T-cell (primary cell): ENCODE data around the gene C1orf159. TPM values are rescaled to one million over a fixed set of nuclear protein-coding genes. Genes with fewer than 3 reads are reported as not detected.
"Not testable (repeated sequence)": the region's sequence is repeated elsewhere in the genome, so short reads cannot be mapped to it uniquely, and the experiment has no call there.

ENCODE experiments used
- ATAC-seq, 4 experiments: fragments of 200-7000 bp in 3 of 4; fragments of 150-1000 bp in 1 of 4; cut with Tn5 transposase; replicated peaks in 1 of 4; 1 replicate in 3 of 4; 2 replicates in 1 of 4; pipeline ENCODE4 v1.10.0; 2021; ENCODE audit warnings: moderate library complexity in 3 of 4, mild to moderate bottlenecking in 2 of 4, moderate number of reproducible peaks in 1 of 4
- CTCF ChIA-PET, 2 donors: fragments of 300-600 bp; sonication (Branson Sonifier 250); formaldehyde crosslinking; loops; one replicate each; lab custom pipeline; 2022; ENCODE audit warnings: antibody characterized with exemption in 2 of 2; lab: Charles Lee
- POLR2A ChIA-PET, 2 donors: fragments of 300-600 bp; sonication (Branson Sonifier 250); formaldehyde crosslinking; loops; one replicate each; lab custom pipeline; 2022; ENCODE audit warnings: antibody characterized with exemption in 2 of 2; lab: Charles Lee
- DNase-seq, 35 experiments: peaks; one replicate each; pipeline versions ENCODE4 v3.0.0 to v3.0.0-alpha.2; 2013 to 2023
- H3K27ac ChIP-seq: one replicate; pipeline ENCODE4 v1.5.1; 2013; ENCODE audit warnings: low read length
- H3K27me3 ChIP-seq, 2 experiments: replicated peaks in 1 of 2; 1 replicate in 1 of 2; 2 replicates in 1 of 2; pipeline versions ENCODE4 v1.6.1 to v1.7.0; 2013; ENCODE audit warnings: low read length in 1 of 2, mixed read lengths in 1 of 2; ENCODE audit not compliant: control insufficient read depth in 2 of 2, insufficient read depth in 2 of 2; ENCODE audit errors: extremely low read depth in 1 of 2
- H3K36me3 ChIP-seq, 2 donors: 1 replicate in 1 of 2; 2 replicates in 1 of 2; pipeline versions ENCODE4 v1.6.1 to v1.7.0; 2013; ENCODE audit warnings: low read length in 1 of 2; ENCODE audit not compliant: control insufficient read depth in 2 of 2, insufficient read depth in 1 of 2; ENCODE audit errors: extremely low read depth in 1 of 2
- H3K4me1 ChIP-seq, 2 experiments: 1 replicate in 1 of 2; 2 replicates in 1 of 2; pipeline versions ENCODE4 v1.6.1 to v1.7.0; 2013; ENCODE audit warnings: low read length in 2 of 2, mixed read lengths in 1 of 2; ENCODE audit not compliant: insufficient read depth in 2 of 2, control insufficient read depth in 1 of 2; ENCODE audit errors: extremely low read depth in 1 of 2
- H3K4me3 ChIP-seq, 2 donors: 1 replicate in 1 of 2; 2 replicates in 1 of 2; pipeline versions ENCODE4 v1.5.1 to v1.7.0; 2013; ENCODE audit warnings: mild to moderate bottlenecking in 2 of 2, low read length in 1 of 2, moderate library complexity in 1 of 2; ENCODE audit not compliant: control insufficient read depth in 1 of 2; ENCODE audit errors: extremely low read depth in 1 of 2
- H3K9me3 ChIP-seq: 2 replicates; pipeline ENCODE4 v1.7.0; 2013
- H3K27ac Mint-ChIP-seq, 2 donors: one replicate each; pipeline ENCODE4 v1.8.0; 2020 to 2021; ENCODE audit warnings: mild to moderate bottlenecking in 2 of 2, mixed read lengths in 2 of 2
- H3K27me3 Mint-ChIP-seq, 2 donors: one replicate each; pipeline ENCODE4 v1.8.0; 2021 to 2022; ENCODE audit warnings: mixed read lengths in 2 of 2
- H3K36me3 Mint-ChIP-seq: one replicate; pipeline ENCODE4 v1.8.0; 2021; ENCODE audit warnings: mixed read lengths
- H3K4me1 Mint-ChIP-seq, 3 donors: one replicate each; pipeline ENCODE4 v1.8.0; 2020 to 2022; ENCODE audit warnings: mixed read lengths in 3 of 3, mild to moderate bottlenecking in 1 of 3
- H3K4me3 Mint-ChIP-seq, 3 donors: one replicate each; pipeline ENCODE4 v1.8.0; 2020 to 2022; ENCODE audit warnings: mild to moderate bottlenecking in 3 of 3, mixed read lengths in 3 of 3, moderate library complexity in 3 of 3
- H3K9me3 Mint-ChIP-seq, 3 donors: one replicate each; pipeline ENCODE4 v1.8.0; 2020 to 2022; ENCODE audit warnings: mixed read lengths in 3 of 3
- WGBS: methylation state at CpG from one replicate; pipeline ENCODE4 v1.1.5; 2013; ENCODE audit warnings: missing lambda C conversion rate; ENCODE audit not compliant: insufficient coverage; 5-methylcytosine and 5-hydroxymethylcytosine counted together
- total RNA-seq, 35 experiments: library from RNA in 6 of 35; stranded (reverse) in 6 of 35; fragments of 120-200 nt in 1 of 35; gene quantifications; one replicate each; pipeline versions ENCODE4 v1.2.1 to v1.2.4 and lab custom pipeline; 2013 to 2026

C1orf159 gene
- total RNA-seq, 5 donors from 2014 or later (not counting 1 experiment from before 2014, with no cell fraction given), result 20.4 to 37.7 (median 22.5) TPM

DNA sequence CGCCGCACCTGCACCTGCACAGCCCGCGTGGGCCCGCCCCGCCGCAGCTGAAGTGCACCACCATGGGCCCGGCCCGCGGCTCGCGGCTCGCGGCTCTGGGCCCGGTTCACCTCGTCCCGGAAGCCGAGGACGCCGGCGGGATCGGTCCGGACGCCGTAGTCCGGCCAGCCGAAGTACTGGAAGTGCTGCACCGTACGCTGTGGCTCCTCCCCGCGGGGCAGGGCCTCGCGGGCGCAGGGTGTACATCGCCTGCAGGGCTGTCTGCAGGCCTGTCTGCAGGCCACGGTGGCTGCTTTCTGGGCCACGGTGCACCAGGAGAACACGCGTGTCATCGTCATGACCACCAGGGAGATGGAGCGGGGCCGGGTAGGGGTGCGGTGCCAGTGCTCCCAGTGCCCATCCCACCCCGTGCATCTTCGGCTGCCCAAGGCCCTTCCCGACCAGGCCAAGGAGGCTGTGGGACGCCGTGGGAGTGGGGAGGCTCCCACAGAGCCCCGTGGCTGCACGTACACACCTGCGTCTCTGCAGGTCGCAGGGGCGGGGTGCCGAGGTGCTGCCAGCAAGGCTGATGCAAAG, 48.5 kb downstream of the C1orf159 start:
- Histone ChIP-seq H3K27me3 (peaks cover 0 to 45% of the 10 kb centered on the region in 2 experiments), H3K4me3 (no peak overlapping the region), H3K4me1 (peaks cover 2 to 34% of the 10 kb centered on the region in 2 experiments), H3K9me3 (no peaks in the 10 kb centered on the region), H3K36me3 (no peaks in the 10 kb centered on the region), H3K27ac (no peak overlapping the region)
- DNase-seq (no peak), ATAC-seq (no peak)
- Mint-ChIP-seq H3K9me3 (no peaks in the 10 kb centered on the region), H3K4me3 (peak overlapping the region in 2 of 3 donors; percentile 47 to 68), H3K36me3 (no peaks in the 10 kb centered on the region), H3K27me3 (peaks cover 0 to 7% of the 10 kb centered on the region in 2 donors), H3K27ac (no peak overlapping the region), H3K4me1 (peaks cover 0 to 24% (median 19%) of the 10 kb centered on the region in 3 donors)
- CTCF ChIA-PET, result no interaction called here
- 96% methylated on average over 52 of the region's 54 CpGs for WGBS
- POLR2A ChIA-PET, result no interaction called here

GRCh38 chr1:1066403-1067283, 49.2 kb downstream of the C1orf159 start:
- Mint-ChIP-seq H3K4me3 (peak overlapping the region in 2 of 3 donors; percentile 16 to 28), H3K27ac (no peak overlapping the region), H3K36me3 (no peaks in the 10 kb centered on the region), H3K27me3 (peaks cover 0 to 8% of the 10 kb centered on the region in 2 donors), H3K9me3 (no peaks in the 10 kb centered on the region), H3K4me1 (peaks cover 0 to 25% (median 19%) of the 10 kb centered on the region in 3 donors)
- peak in 1 of 35 experiments; percentile 32 for DNase-seq
- CTCF ChIA-PET, result interaction anchor here in 1 of 2 donors (0.6 kb wide), 1 partner anchor 350 kb away, joined by 4 read pairs; no protein-coding TSS in a partner anchor
- 50% methylated on average over 13 of the region's 27 CpGs for WGBS
- H3K27me3 ChIP-seq, result peaks cover 0 to 49% of the 10 kb centered on the region in 2 experiments
- no peak for ATAC-seq
- H3K4me3 ChIP-seq, result no peak overlapping the region
- H3K27ac ChIP-seq, result no peak overlapping the region
- H3K36me3 ChIP-seq, result no peaks in the 10 kb centered on the region
- H3K4me1 ChIP-seq, result peaks cover 2 to 37% of the 10 kb centered on the region in 2 experiments
- POLR2A ChIA-PET, result no interaction called here
- H3K9me3 ChIP-seq, result no peaks in the 10 kb centered on the region

DNA sequence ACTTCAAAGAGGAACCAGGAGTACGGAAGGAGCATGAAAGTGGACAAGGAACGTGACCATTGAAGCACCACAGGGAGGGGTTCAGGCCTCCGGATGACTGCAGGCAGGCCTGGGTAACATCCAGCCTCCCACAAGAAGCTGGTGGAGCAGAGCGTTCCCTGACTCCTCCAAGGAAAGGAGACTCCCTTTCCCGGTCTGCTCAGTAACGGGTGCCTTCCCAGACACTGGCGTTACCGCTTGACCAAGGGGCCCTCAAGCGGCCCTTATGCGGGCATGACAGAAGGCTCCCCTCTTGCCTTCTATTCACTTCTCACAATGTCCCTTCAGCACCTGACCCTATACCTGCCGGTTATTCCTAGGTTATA, 50.0 kb downstream of the C1orf159 start:
- Mint-ChIP-seq H3K27me3 (peaks cover 3 to 14% of the 10 kb centered on the region in 2 donors), H3K4me1 (peaks cover 0 to 28% (median 19%) of the 10 kb centered on the region in 3 donors)
- H3K4me3 Mint-ChIP-seq, DNase-seq, H3K4me3 ChIP-seq, H3K27ac ChIP-seq, H3K9me3 ChIP-seq, H3K36me3 Mint-ChIP-seq, H3K9me3 Mint-ChIP-seq, POLR2A ChIA-PET, H3K27ac Mint-ChIP-seq, H3K36me3 ChIP-seq, ATAC-seq: not testable (repeated sequence)
- WGBS, result 59% methylated on average over 5 of the region's 11 CpGs
- Histone ChIP-seq H3K4me1 (peaks cover 2 to 37% of the 10 kb centered on the region in 2 experiments), H3K27me3 (peaks cover 0 to 56% of the 10 kb centered on the region in 2 experiments)
- CTCF ChIA-PET, result interaction anchor here in 1 of 2 donors (0.6 kb wide), 1 partner anchor 351 kb away, joined by 4 read pairs; no protein-coding TSS in a partner anchor

- H3K27me3 Mint-ChIP-seq, result peaks cover 3 to 15% of the 10 kb centered on the region in 2 donors
- DNase-seq, result no peak
- peaks cover 0 to 28% (median 20%) of the 10 kb centered on the region in 3 donors for H3K4me1 Mint-ChIP-seq
- Histone ChIP-seq H3K9me3 (no peaks in the 10 kb centered on the region), H3K27ac (no peak overlapping the region), H3K27me3 (peaks cover 0 to 58% of the 10 kb centered on the region in 2 experiments), H3K4me3 (no peak overlapping the region), H3K36me3 (no peaks in the 10 kb centered on the region), H3K4me1 (peaks cover 2 to 38% of the 10 kb centered on the region in 2 experiments)
- WGBS, result 72% methylated on average over 13 of the region's 20 CpGs
- H3K4me3 Mint-ChIP-seq, result no peak overlapping the region
- ATAC-seq, result no peak
- CTCF ChIA-PET, result no interaction called here
- POLR2A ChIA-PET, result no interaction called here
- H3K36me3 Mint-ChIP-seq, result no peaks in the 10 kb centered on the region
- H3K9me3 Mint-ChIP-seq, result no peaks in the 10 kb centered on the region
- H3K27ac Mint-ChIP-seq, result no peak overlapping the region
Observed at GRCh38 chr1:1065265-1065939, 50.5 kb downstream of the C1orf159 start.

DNA sequence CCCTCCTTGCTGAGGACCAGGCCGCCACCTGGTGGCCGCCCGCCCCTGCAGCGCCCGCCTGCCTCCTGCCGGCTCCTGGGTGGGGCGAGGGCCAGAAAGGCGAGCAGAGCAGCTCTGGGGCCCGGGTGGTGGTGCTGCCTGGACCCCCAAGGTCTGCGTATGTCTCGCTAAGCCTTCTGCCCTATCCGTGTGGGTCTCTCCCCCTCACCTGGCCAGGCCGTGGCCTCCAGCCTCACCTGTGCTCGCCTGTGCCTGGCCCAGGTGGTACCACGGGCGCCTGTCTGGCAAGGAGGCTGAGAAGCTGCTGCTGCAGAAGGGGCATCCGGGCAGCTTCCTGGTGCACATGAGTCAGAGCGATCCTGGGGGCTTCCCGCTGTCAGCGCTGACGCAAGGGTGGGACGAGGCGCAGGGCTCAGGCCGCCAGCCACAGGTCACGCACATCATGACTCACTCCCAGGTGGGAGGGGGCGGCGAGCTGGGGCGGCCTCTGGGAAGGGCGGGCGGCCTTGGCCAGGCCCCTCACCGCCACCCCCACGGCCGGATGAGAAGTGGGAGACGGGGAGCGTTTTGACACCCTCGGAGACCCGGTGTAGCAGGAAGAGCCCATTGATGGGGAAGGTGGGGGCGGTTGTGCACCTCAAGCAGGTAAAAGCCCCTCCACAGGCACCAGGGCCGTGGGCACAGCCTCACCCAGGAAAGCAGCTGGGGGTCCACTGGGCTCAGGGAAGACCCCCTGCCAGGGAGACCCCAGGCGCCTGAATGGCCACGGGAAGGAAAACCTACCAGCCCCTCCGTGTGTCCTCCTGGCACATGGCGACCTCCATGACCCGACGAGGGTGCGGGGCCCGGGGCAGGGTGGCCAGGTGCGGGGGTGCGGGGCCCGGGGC, 51.7 kb downstream of the C1orf159 start:
- no peaks in the 10 kb centered on the region for H3K9me3 ChIP-seq
- no peaks in the 10 kb centered on the region for H3K36me3 ChIP-seq
- peaks cover 0 to 59% of the 10 kb centered on the region in 2 experiments for H3K27me3 ChIP-seq
- ATAC-seq (peak; percentile 48 to 59 (median 56)), DNase-seq (peak; percentile 43 to 88 (median 68))
- Mint-ChIP-seq H3K27ac (no peak overlapping the region), H3K4me3 (peak overlapping the region in 2 of 3 donors; percentile 34 to 46), H3K4me1 (peaks cover 0 to 28% (median 23%) of the 10 kb centered on the region in 3 donors), H3K36me3 (no peaks in the 10 kb centered on the region), H3K9me3 (no peaks in the 10 kb centered on the region), H3K27me3 (peaks cover 3 to 19% of the 10 kb centered on the region in 2 donors)
- H3K27ac ChIP-seq, result no peak overlapping the region
- no peak overlapping the region for H3K4me3 ChIP-seq
- CTCF ChIA-PET, result interaction anchor here in 1 of 2 donors (0.8 kb wide), 1 partner anchor 81 kb away, joined by 3 read pairs; no protein-coding TSS in a partner anchor
- peaks cover 3 to 39% of the 10 kb centered on the region in 2 experiments for H3K4me1 ChIP-seq
- 5% methylated on average over 35 of the region's 50 CpGs for WGBS
- POLR2A ChIA-PET, result no interaction called here
